GM18520 (cell line): ENCODE data around the gene ITGA2.
A peak's percentile ranks its signal among the peaks of the same experiment; 100 is the strongest.

Experiments
- ATAC-seq: cut with Tn5 transposase; IDR thresholded peaks from one replicate; pipeline ENCODE4 v1.9.1; 2021; ENCODE audit not compliant: unreplicated experiment

Gene ITGA2

DNA sequence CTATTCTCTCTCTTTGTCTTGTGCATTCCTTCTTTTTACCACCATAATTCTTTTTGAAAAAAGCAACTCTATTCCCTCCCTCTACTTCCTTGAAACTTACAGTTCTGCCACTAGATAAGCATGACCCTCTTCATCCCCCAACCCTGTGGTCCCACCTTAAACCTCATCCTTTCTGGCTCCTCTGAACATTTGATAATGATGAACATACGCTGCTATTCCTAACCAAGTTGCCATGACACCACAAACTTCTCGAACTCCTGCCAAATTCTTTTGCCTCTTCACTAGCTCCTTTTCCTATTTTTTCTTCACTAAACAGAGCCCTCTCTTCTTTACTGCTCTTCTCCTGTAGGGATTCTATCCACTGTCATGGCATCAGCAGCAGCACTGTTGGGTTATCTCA, 63.3 kb downstream of the ITGA2 start:
- ATAC-seq, result no peak

DNA sequence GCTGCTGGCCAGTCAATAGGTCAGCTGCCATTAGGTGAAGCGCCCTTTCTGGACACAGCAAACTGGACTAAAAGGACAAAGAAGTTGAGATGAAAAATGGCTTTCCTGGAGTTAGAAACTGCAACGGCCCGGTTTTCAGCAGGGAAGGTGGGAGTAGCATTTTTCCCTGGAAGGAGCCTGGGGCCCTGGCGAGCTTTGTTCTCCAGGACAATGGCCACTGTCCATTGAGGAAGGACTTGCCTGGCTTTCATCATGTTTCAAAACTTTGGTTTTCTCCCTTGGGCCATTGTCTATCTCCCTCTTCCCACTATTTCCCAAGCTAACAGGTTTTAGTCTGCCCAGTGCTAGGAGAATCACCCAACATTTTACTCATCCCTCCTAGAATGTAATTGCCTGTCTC, 64.2 kb downstream of the ITGA2 start:
- no peak for ATAC-seq

DNA sequence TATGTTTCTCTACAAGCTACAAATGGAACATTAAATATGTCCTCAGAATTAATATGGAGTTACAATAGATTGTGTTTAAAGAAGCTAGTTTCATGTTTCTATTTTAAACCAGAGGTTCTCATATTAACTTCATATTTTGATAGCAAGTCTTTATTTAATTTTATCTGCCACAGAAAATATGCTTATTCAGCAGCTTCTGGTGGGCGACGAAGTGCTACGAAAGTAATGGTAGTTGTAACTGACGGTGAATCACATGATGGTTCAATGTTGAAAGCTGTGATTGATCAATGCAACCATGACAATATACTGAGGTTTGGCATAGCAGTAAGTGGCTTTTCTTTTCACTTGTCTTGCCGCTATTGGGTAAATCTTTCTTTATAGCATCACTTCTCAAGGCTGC, 66.2 kb downstream of the ITGA2 start:
- ATAC-seq, result no peak

DNA sequence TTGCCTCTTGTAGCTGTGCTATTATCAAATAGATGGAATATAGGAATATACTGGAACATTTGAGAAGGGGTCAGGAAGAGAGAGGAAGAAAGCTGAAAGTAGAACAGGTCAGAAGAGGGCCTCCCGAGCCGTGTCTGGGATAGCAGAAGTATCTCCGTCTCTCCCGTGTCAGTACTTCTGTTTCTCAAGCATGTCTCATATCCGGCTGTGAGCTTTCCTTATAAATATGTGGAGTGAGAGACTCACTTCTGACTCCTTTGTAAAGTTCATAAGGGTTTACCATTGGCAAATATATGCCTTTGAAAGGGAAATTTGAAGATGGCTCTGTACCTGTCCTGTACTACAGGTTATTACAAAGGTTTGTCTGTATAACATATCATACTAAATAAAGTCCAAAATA, 70.1 kb downstream of the ITGA2 start:
- ATAC-seq, result no peak

DNA sequence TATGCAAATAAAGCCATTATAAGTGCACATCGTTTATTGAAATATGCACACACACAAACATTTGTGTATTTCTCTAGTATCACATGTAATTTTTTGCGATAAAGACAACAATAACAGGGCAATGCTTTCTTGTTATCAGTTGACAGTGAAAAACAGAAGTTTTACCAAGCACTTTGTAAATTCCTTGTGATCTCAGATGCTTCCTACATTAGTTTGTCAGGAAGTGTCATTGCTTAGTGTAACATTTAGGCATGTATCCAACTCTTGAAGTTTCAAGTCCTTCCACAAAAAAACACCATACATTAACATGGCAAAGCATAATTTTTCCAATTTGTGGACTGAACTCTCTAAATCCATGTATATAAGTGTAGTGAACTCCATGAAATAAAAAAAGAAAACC, 74.0 kb downstream of the ITGA2 start:
- no peak for ATAC-seq

DNA sequence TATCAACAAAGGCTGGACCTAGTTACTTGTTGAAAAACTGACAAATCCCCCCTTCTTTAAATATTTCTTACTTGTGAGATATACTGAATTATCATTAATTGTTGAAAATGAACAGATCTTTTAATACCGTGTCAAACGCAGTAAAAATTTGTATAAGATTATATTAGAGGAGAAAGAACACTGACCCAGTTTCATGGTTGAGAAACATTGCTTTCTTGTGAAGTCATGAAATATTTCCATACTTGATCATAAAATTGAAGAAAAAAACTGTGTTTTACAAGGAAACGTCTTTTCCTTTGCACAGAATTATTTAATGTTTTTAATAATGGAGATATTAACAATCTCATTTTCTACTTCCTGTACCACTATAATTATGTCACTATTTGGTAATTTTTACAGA, 74.6 kb downstream of the ITGA2 start:
- ATAC-seq, result no peak

DNA sequence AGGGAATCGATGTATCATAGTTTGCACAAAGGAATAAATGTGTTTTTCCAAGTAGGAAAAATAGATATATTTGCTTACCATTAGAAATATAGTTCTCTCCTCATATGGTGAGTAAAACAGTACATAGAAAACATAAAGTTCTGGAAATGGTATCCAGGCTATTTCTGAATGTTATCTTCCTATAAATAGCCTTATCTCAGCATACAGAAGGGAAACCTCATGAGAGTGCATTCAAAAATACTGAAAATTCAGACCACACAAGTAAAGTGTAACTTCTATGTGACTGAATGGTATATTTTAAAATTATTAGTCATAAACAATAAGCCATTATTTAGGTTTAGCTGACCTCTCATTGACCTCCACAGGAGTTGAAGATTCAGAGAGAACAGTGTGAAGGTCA, 76.9 kb downstream of the ITGA2 start:
- ATAC-seq, result no peak

DNA sequence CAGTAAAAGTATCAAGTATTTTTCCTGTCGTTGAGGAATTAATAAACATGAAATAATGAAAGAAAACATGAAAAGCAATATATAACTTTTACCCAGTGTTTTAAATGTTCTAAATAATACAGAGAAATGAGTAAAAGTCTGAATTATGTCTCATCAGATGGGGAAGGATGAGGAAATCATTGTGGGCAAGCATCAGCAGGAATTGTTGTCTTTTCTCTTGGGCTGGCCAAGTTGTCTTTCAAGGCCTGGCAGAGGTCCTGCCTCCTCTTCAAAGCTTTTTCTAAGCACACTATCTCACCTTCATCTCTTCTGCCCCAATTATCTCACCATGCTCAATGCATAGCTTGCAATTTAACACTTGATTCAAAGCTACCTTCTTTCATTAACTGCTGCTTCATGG, 78.5 kb downstream of the ITGA2 start:
- ATAC-seq, result no peak

DNA sequence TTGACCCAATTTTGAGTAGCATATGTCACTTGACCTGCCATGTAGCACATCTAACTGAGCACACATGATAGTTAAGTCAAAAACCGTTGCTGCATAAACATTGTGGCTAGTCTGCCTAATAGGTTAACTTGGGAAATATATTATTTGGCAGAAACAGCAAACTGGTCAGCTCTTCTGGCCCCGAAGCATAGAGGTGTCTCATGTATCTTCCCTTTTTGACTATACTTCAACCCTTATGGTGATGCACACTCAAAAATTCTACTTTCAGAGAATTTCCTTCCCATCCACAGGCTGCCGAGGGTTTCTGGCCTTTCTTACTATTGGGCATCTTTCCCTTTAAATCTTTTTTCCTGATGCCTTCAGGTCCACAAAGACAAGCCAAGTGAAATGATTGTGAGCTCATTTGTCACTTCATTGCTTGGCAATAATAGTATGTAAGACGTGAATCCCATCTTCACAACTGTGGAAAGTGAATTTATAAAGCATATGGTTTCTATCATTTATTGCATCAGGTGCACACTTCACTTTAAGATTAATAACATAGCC, 79.2 kb downstream of the ITGA2 start:
- ATAC-seq, result no peak

DNA sequence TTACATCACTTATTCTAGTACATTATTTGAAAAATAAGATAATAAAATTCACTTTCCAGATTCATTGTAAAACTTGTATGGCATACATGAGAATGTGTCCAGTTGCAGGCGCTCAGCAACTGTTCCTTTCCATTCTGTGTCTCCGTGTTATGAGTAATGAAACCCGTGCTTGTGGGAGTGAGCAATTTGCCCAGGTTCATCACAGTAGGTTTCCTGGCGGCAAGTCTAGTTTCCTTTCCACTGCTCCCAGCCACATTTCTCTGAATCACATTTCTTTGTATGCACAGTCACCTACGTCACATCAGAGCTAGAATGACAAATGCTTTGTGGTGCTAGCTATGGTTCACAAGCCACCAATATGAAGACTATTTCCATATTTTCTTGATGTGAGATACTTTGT, 80.5 kb downstream of the ITGA2 start:
- no peak for ATAC-seq

DNA sequence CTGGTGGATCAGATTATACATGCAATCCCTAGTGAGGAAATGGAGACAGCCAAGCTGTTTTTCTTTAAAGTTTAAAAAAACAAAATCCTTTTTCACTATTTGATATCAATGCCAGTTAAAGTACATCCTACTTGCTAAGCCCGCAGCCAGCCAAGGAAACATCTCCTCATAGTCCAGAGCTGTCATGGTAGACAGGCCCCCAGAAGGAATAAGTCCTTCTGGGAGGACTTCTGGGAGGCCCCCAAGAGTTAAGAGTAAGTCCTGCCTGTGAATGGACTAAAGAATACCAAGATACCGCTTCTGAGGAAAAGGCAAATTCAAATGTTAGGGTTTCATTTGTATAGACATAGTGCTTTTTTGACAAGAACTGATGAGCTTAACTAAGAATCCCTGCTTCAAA, 82.1 kb downstream of the ITGA2 start:
- no peak for ATAC-seq

DNA sequence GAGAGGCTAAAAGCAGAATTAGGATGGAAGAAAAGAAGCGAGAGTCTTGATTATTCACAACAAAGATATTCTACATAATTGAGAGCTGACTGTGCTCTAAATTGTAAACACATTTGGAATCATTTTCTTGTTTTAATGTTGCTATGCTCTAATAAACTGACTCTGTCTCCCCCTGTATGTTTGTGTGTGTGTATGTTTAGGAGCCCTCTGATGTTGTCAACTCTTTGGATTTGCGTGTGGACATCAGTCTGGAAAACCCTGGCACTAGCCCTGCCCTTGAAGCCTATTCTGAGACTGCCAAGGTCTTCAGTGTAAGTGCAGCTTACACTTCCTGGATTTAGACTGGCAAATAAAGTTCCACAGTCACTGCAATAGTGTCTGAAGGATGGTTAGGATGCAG, 82.6 kb downstream of the ITGA2 start:
- no peak for ATAC-seq

DNA sequence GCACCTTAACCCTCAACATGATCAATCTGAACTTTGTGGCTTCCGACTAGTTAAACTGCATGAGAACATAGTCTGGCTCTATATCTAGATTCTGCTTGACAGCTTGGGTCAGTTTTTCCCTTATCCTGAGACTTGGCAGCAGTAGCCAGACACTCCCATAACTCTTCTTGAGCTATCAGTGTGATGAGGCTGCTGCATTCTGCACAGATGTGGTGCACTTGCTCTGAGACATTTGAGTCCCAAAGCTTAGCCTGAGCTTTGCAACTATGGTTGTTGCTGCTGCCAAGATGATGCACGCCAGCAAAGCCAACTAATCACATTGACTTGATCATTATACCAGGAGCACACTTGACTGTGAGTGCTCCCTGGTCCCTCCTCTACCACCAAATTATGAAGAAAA, 84.2 kb downstream of the ITGA2 start:
- ATAC-seq, result no peak

DNA sequence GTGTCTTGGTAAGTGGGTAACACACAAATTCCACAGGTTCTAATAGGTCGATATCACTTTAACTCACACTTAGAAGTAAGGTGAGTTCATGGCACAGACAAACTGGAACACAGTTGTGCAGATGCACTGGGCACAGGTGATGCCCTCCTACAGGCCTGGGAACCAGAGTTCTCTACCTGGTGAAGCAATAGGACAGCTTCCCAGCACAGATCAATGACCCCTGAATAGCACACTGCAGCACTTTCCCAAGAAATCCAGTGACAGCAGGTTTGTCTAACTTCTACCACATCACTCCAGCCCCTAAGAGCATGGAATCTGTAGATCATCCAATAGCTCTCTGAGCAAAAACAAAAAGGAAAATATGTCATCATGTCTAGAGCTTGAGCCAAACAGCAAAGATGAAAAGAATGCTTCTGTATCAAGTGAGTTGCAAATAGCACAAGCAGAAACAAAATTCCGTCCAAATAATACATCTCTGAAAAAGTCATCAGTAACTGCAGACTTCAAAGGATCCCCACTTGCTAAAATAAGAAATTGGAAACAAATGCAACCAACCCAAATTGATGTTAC, 86.9 kb downstream of the ITGA2 start:
- ATAC-seq, result no peak

DNA sequence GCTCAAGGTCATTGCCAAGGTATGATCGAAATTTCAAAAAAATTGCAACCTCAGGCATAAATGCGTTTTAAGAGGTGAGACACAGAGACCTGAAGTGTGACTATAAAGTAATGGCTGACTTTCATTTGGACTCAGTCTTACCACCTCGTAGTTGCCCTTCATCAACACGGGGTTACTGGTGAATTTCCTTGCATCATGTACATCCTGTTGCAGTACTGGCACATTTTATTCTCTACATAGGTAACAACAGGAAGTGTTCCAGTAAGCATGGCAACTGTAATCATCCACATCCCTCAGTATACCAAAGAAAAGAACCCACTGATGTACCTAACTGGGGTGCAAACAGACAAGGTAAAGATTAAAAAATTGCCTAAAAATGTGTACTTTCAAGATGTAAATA, 91.1 kb downstream of the ITGA2 start:
- ATAC-seq, result no peak

DNA sequence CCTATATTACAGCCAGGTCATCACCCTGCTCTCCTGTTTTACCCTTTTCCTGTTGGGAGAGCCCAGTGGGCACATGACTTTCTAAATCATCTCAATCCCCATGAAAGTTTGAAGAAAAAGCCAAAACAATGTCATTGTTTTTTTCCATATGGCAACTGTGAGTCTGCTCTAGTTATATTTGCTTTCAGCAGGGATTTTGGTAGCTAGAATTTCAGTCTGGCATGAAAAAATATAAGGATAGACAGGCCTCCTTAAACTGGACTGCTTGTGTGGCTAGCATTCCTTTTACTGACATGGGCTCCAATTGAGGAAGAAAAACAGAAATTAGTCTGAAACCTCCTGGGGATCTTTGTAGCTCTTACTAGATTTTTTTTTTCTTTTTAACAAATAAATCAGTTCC, 94.8 kb downstream of the ITGA2 start:
- no peak for ATAC-seq

DNA sequence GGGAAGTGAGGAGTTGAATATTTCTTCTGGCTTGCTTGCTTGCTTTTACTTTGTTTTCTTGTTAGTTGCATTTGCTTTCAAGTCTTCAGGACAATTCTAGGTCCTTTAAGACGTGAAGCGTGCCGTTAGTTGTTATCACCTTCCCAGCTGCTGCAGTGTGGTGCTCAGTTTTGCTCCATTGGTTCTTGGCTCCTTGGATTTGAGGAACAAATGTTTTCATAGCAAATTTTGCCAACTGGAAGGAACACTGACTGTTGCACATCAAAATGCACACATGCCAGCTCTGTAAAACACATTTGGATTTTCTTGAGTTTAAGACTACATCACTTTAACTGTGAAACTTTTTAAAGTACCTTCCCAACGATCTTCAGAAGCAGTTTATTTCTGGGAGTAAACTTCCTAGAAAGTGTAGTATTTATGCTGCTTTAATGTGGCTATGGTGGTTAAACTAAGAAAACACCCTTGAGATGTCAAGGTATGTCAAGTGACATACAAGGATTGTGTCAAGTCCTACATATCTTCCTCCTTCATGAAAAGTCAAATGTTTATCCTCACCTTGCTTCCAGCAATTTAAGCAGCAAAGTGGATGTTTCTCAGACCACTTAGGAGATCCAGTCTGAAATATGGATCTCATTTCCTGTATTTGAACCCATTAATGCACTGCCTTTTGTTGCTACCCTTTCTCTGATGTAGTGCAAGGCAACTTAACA, 95.5 kb downstream of the ITGA2 start:
- ATAC-seq, result no peak

DNA sequence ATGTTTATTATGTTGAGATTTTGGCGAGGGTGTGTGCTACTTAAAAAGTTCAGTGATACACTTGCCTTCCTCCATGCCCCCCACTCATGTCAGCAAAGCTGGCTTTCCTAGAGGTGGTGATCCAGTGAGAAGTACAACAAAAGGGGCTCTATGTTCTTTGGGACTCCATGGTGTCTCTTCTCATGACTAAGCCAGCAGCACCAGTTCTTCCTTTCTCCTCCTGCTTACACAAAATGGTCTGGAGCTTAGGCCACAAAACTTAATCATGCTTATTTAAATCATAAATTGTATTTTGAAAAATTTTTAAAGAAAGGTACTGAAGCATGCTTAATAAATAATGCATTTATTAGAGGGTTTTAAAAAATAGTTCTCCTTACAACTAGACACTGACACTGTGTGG, 98.0 kb downstream of the ITGA2 start:
- ATAC-seq, result no peak

DNA sequence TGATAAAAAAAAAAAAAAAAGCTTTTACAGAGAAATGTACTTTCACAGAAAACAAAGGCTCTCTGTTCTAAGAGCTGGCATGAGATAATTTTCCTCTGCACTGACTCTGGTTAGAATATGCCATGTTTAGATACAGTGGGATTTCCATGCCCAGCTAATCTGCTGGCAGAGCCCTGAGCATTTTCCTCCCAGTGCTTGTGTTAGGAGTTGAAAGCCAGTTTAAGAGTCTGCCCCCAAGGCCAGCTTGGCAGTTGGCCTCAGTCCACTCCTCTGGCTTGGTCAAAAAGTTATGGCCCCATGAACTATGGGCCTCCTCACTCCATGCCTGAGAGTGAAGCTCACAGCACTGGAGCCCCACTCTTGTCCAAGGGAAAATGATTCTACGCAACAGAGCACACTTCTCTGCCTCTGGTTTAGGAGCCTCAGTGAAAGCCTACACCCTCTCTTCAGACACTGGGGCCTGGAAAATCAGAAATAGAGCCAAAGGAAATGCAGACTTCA, 98.5 kb downstream of the ITGA2 start:
- ATAC-seq, result no peak

DNA sequence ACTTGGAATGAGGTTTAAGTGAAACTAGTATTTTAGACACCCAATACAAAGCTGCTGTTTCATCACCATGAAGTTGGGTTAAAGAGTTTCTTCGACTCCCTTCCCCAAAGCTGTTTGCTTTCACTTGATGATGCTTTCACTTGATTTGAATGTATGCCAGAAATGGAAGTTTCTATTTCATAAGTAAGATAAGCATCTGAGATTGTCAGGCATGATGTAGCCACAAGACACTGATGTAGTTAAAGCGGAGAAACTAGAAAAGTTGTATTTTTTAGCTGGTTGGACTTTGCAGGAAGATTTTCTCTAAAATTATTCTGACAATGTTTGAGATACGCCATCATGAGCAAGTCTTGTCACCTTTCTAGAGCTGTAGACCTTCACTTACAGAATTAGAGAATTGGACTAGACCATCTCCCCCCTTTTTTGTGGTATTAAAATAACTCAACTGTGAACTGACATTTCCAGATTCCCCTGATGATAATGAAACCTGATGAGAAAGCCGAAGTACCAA, 100.4 kb downstream of the ITGA2 start:
- peak; percentile 75 for ATAC-seq

DNA sequence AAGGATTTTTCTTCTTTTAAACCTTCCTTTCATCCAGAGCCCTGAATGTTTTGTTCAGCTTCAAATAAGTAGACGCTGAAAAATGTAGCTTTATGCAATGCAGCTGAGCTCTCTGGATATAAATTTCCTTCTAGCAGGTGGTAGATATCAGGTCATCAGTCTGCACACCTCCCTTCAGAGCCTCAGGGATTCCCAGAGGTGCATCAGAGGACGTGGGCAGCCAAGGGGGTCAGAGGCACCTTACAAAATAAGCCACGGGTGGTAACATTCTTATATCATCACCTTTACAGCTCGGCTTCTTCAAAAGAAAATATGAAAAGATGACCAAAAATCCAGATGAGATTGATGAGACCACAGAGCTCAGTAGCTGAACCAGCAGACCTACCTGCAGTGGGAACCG, 101.1 kb downstream of the ITGA2 start:
- no peak for ATAC-seq

DNA sequence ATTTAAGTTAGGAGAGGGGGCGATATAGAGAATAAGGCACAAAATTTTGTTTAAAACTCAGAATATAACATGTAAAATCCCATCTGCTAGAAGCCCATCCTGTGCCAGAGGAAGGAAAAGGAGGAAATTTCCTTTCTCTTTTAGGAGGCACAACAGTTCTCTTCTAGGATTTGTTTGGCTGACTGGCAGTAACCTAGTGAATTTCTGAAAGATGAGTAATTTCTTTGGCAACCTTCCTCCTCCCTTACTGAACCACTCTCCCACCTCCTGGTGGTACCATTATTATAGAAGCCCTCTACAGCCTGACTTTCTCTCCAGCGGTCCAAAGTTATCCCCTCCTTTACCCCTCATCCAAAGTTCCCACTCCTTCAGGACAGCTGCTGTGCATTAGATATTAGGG, 102.1 kb downstream of the ITGA2 start:
- ATAC-seq, result no peak

DNA sequence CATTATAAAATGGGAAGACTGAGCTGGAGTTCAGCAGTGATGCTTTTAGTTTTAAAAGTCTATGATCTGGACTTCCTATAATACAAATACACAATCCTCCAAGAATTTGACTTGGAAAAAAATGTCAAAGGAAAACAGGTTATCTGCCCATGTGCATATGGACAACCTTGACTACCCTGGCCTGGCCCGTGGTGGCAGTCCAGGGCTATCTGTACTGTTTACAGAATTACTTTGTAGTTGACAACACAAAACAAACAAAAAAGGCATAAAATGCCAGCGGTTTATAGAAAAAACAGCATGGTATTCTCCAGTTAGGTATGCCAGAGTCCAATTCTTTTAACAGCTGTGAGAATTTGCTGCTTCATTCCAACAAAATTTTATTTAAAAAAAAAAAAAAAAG, 103.1 kb downstream of the ITGA2 start:
- ATAC-seq, result no peak
